CD1c-positive myeloid dendritic cell (primary cell): ENCODE data around the gene IGFBP6.
"Not testable (repeated sequence)": the region's sequence is repeated elsewhere in the genome, so short reads cannot be mapped to it uniquely, and the experiment has no call there.

Source experiments
- DNase-seq: peaks from one replicate; pipeline ENCODE4 v3.0.0-alpha.2; 2016; ENCODE audit errors: extremely low spot score

The IGFBP6 gene

GRCh38 chr12:53070877-53071492, 26.5 kb upstream of the IGFBP6 start:
- DNase-seq = no peak

GRCh38 chr12:53071591-53072551, 25.6 kb upstream of the IGFBP6 start:
- DNase-seq = no peak

GRCh38 chr12:53073881-53074280, 23.6 kb upstream of the IGFBP6 start:
- no peak for DNase-seq

- no peak for DNase-seq
Measured at GRCh38 chr12:53074283-53074998, 23.0 kb upstream of the IGFBP6 start.

- no peak for DNase-seq
Measured at GRCh38 chr12:53074999-53075370, 22.5 kb upstream of the IGFBP6 start.

GRCh38 chr12:53076461-53076860, 21.0 kb upstream of the IGFBP6 start:
- no peak for DNase-seq

- no peak for DNase-seq
Measured at GRCh38 chr12:53077030-53077429, 20.4 kb upstream of the IGFBP6 start.

GRCh38 chr12:53078425-53079225, 18.8 kb upstream of the IGFBP6 start:
- no peak for DNase-seq

GRCh38 chr12:53079226-53080117, 18.0 kb upstream of the IGFBP6 start, which contains the start of gene SPRYD3:
TSS of gene SPRYD3 (minus strand) at chr12:53079390. CDS start at chr12:53079333, 57 bp downstream.
- DNase-seq = peak; percentile 98

- DNase-seq = no peak
Measured at GRCh38 chr12:53082637-53083175, 14.8 kb upstream of the IGFBP6 start.

- DNase-seq = no peak
Measured at GRCh38 chr12:53086361-53086760, 11.1 kb upstream of the IGFBP6 start.

- no peak for DNase-seq
Measured at GRCh38 chr12:53090105-53090504, 7.4 kb upstream of the IGFBP6 start.

- DNase-seq = no peak
Measured at GRCh38 chr12:53090554-53090953, 6.9 kb upstream of the IGFBP6 start.

GRCh38 chr12:53091756-53092155, 5.7 kb upstream of the IGFBP6 start:
- no peak for DNase-seq

- peak; percentile 73 for DNase-seq
Measured at GRCh38 chr12:53093777-53094393, 3.6 kb upstream of the IGFBP6 start.

- DNase-seq = no peak
Measured at GRCh38 chr12:53094394-53094787, 3.1 kb upstream of the IGFBP6 start.

- DNase-seq = not testable (repeated sequence)
Measured at GRCh38 chr12:53094796-53095595, 2.5 kb upstream of the IGFBP6 start.

GRCh38 chr12:53095596-53095895, 1.9 kb upstream of the IGFBP6 start:
- not testable (repeated sequence) for DNase-seq

GRCh38 chr12:53096089-53096741, 1.3 kb upstream of the IGFBP6 start:
- peak; percentile 66 for DNase-seq
